Ishikawa (cell line): Measurements from ENCODE around the gene RUVBL1.

Experiments
- CEBPB ChIP-seq: IDR thresholded peaks from 2 replicates; pipeline ENCODE4 v1.6.1; 2012
- CREB1 ChIP-seq: IDR thresholded peaks from 2 replicates; pipeline ENCODE4 v1.6.1; 2012; ENCODE audit warnings: low read depth
- EGR1 ChIP-seq: IDR thresholded peaks from 2 replicates; pipeline ENCODE4 v1.6.1; 2012
- EP300 ChIP-seq: IDR thresholded peaks from 2 replicates; pipeline ENCODE4 v1.6.1; 2012; ENCODE audit warnings: borderline replicate concordance
- FOXM1 ChIP-seq: IDR thresholded peaks from 2 replicates; pipeline ENCODE4 v1.6.1; 2012; ENCODE audit warnings: low read depth, borderline replicate concordance
- MAX ChIP-seq: IDR thresholded peaks from 2 replicates; pipeline ENCODE4 v1.6.1; 2012
- NFIC ChIP-seq: IDR thresholded peaks from 2 replicates; pipeline ENCODE4 v1.6.1; 2012
- RAD21 ChIP-seq: IDR thresholded peaks from 2 replicates; pipeline ENCODE4 v1.6.1; 2012; ENCODE audit warnings: low read depth
- REST ChIP-seq: IDR thresholded peaks from 2 replicates; pipeline ENCODE4 v1.6.1; 2012; ENCODE audit warnings: low read depth, mild to moderate bottlenecking
- TAF1 ChIP-seq: IDR thresholded peaks from 2 replicates; pipeline ENCODE4 v1.6.1; 2012; ENCODE audit warnings: low read depth, mild to moderate bottlenecking
- TCF12 ChIP-seq: IDR thresholded peaks from 2 replicates; pipeline ENCODE4 v1.6.1; 2012; ENCODE audit warnings: low read depth
- TEAD4 ChIP-seq: IDR thresholded peaks from 2 replicates; pipeline ENCODE4 v1.6.1; 2012
- USF1 ChIP-seq: IDR thresholded peaks from 2 replicates; pipeline ENCODE4 v1.6.1; 2012
- YY1 ChIP-seq: IDR thresholded peaks from 2 replicates; pipeline ENCODE4 v1.6.1; 2012; ENCODE audit warnings: low read depth
- ZBTB7A ChIP-seq: IDR thresholded peaks from 2 replicates; pipeline ENCODE4 v1.6.1; 2012; ENCODE audit warnings: low read depth

Gene RUVBL1

DNA sequence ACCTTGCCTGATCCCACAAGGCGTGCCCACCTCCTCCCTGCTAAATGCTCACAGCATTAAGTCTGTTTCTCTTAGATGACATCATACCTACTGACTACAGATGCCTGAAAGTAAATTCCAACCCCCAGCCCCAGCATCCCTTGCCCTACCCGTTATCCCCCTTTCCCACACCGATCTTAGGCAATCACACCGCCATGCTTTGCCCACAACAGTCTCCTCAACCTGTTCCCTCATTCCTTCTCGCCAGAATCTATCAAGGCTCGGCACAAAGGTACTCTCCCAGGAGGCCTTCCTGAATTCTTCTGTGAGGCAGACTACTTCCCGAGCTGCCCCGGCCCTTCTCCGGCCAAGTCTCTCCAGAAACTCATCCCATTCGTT, 72.2 kb downstream of the RUVBL1 start:
- TF ChIP-seq EP300 (no peak), EGR1 (no peak), TEAD4 (no peak), TCF12 (no peak), YY1 (no peak), NFIC (no peak), ZBTB7A (no peak), USF1 (no peak), TAF1 (no peak), MAX (no peak), CREB1 (no peak), CEBPB (no peak), FOXM1 (no peak), RAD21 (no peak), REST (no peak)

DNA sequence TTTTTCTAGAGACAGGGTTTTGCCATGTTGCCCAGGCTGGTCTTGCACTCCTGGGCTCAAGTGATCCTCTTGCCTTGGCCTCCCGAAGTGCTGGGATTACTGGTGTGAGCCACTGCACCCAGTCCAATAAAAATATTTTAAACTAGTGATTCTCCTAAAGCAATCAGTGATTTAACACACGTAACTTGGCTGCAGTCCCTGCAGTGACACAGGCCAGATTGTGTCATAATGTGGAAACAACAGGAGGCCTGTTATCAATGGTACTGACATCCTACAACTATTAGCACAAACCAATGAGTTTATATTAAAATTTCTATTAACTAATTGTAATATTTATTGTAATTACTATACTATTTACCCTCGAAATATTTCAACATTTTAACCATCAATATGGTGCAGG, 73.0 kb downstream of the RUVBL1 start:
- TF ChIP-seq TCF12 (no peak), YY1 (no peak), EP300 (no peak), USF1 (no peak), RAD21 (no peak), TEAD4 (no peak)

GRCh38 chr3:128041344-128041743, 82.3 kb downstream of the RUVBL1 start:
- TF ChIP-seq TEAD4 (no peak), EGR1 (no peak), EP300 (no peak), ZBTB7A (no peak), FOXM1 (no peak), NFIC (no peak), YY1 (no peak), TCF12 (no peak), TAF1 (no peak), MAX (no peak), USF1 (no peak), CEBPB (no peak), REST (no peak), RAD21 (no peak), CREB1 (no peak)

DNA sequence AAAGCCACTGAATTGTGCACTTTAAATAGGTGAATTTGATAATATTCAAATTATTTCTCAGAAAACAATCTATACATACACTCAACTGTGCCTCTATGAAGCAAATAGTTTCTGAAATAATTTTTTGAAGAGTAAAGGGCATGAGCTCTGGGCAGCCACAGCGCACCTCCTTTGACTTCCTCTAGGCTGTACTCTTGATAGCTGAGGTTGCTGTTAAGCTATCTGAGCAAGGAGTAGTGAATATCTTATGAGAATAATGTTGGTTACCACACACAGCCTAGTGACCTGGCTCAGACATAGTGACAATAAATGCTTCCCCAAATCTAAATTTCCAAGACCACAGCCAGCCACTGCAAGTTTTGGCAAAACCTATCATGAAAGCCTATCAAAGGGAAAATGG, 83.0 kb downstream of the RUVBL1 start:
- TF ChIP-seq FOXM1 (no peak), CEBPB (no peak), EP300 (no peak), ZBTB7A (no peak), TEAD4 (no peak), TCF12 (no peak), USF1 (no peak), TAF1 (no peak), MAX (no peak), NFIC (no peak), YY1 (no peak), CREB1 (no peak), EGR1 (no peak), REST (no peak)
